Erythroblast (primary cell): ENCODE data around the gene MCAT.
"Not testable (repeated sequence)": the region's sequence is repeated elsewhere in the genome, so short reads cannot be mapped to it uniquely, and the experiment has no call there.

ENCODE experiments used
- GATA1 ChIP-seq: IDR thresholded peaks from 2 replicates; pipeline ENCODE4 v1.6.1; 2011; ENCODE audit warnings: low read depth, mild to moderate bottlenecking, control low read depth, low read length, moderate library complexity
- POLR2A ChIP-seq: IDR thresholded peaks from 2 replicates; pipeline ENCODE4 v1.6.1; 2011; ENCODE audit warnings: mild to moderate bottlenecking, low read length

GRCh38 chr22:43145371-43145770 lies 2.2 kb upstream of the MCAT start:
- TF ChIP-seq POLR2A, GATA1: not testable (repeated sequence)
